GM18907 (cell line): ENCODE results near the gene HOXB9.

Experiments used
- ATAC-seq: cut with Tn5 transposase; IDR thresholded peaks from one replicate; pipeline ENCODE4 v1.9.1; 2021; ENCODE audit warnings: mild to moderate bottlenecking, moderate library complexity; ENCODE audit not compliant: unreplicated experiment

HOXB9 gene

GRCh38 chr17:48612854-48613691 is 13.1 kb downstream of the HOXB9 start:
- no peak for ATAC-seq

GRCh38 chr17:48612456-48612853 is 13.7 kb downstream of the HOXB9 start:
- no peak for ATAC-seq

- no peak for ATAC-seq
Measured at GRCh38 chr17:48611681-48612455, 14.3 kb downstream of the HOXB9 start.

- ATAC-seq = no peak
Measured at GRCh38 chr17:48611213-48611612, 14.9 kb downstream of the HOXB9 start.

GRCh38 chr17:48610282-48611211 is 15.6 kb downstream of the HOXB9 start, which contains the start of gene HOXB7:
Gene HOXB7, minus strand, starts transcription at chr17:48611017. Its CDS starts 99 bp downstream, at chr17:48610918.
- ATAC-seq = no peak

- ATAC-seq = no peak
Measured at GRCh38 chr17:48609759-48610281, 16.3 kb downstream of the HOXB9 start.

- ATAC-seq = no peak
Measured at GRCh38 chr17:48609033-48609432, 17.1 kb downstream of the HOXB9 start.

- no peak for ATAC-seq
Measured at GRCh38 chr17:48608494-48608834, 17.7 kb downstream of the HOXB9 start.

- no peak for ATAC-seq
Measured at GRCh38 chr17:48606892-48607614, 19.1 kb downstream of the HOXB9 start.

GRCh38 chr17:48605991-48606891 is 19.9 kb downstream of the HOXB9 start:
- no peak for ATAC-seq

GRCh38 chr17:48605409-48605919 is 20.7 kb downstream of the HOXB9 start:
- ATAC-seq = no peak

GRCh38 chr17:48604770-48605329 is 21.3 kb downstream of the HOXB9 start, which contains the start of gene HOXB6:
Gene HOXB6, minus strand, starts transcription at chr17:48604986. Its CDS starts 6,836 bp downstream, at chr17:48598150.
- ATAC-seq = no peak

GRCh38 chr17:48603959-48604769 is 22.0 kb downstream of the HOXB9 start:
- ATAC-seq = no peak

- ATAC-seq = no peak
Measured at GRCh38 chr17:48601539-48602425, 24.4 kb downstream of the HOXB9 start.

- no peak for ATAC-seq
Measured at GRCh38 chr17:48601207-48601538, 25.0 kb downstream of the HOXB9 start.

- ATAC-seq = no peak
Measured at GRCh38 chr17:48600244-48601098, 25.7 kb downstream of the HOXB9 start.
